Mucosa of descending colon (tissue), 3 donors: ENCODE measurements around the gene TEX36. TPM values are rescaled to one million over a fixed set of nuclear protein-coding genes. Genes with fewer than 3 reads are reported as not detected.
"Not testable (repeated sequence)": the region's sequence is repeated elsewhere in the genome, so short reads cannot be mapped to it uniquely, and the experiment has no call there.

Experiments used
- ATAC-seq: fragments of 200-7000 bp; cut with Tn5 transposase; one replicate; pipeline ENCODE4 v1.9.1; 2020; ENCODE audit warnings: mild to moderate bottlenecking, moderate library complexity
- DNase-seq, 3 donors: peaks; one replicate each; pipeline ENCODE4 v3.0.0-alpha.2; 2020
- H3K36me3 ChIP-seq: fragments of 200-600 bp; one replicate; pipeline ENCODE4 v1.8.0; 2021; ENCODE audit warnings: low read depth, mild to moderate bottlenecking
- H3K4me1 ChIP-seq: fragments of 200-600 bp; one replicate; pipeline ENCODE4 v1.8.0; 2021; ENCODE audit warnings: low read depth, mild to moderate bottlenecking
- H3K4me3 ChIP-seq: fragments of 200-600 bp; one replicate; pipeline ENCODE4 v1.8.0; 2021; ENCODE audit warnings: mild to moderate bottlenecking
- H3K9me3 ChIP-seq: fragments of 200-600 bp; one replicate; pipeline ENCODE4 v1.8.0; 2021; ENCODE audit warnings: mild to moderate bottlenecking
- CTCF ChIP-seq: fragments of 200-600 bp; IDR thresholded peaks from one replicate; pipeline ENCODE4 v1.8.0; 2022; ENCODE audit warnings: antibody characterized with exemption, mild to moderate bottlenecking
- intact Hi-C, 2 donors: fragments of 100-400 bp; cut with DNase I in 1 of 2; cut with micrococcal nuclease in 1 of 2; formaldehyde crosslinking; loops; one replicate each; pipeline versions ENCODE4 v1.11.0 to v1.11.1; 2022; cut with DNase I, micrococcal nuclease
- total RNA-seq, 3 donors: library from RNA; stranded (reverse); fragmentation: NEBNext Ultra II Directional in 2 of 3; extraction: Animal tissue kit (Norgen Biotek cat#: 25700) in 2 of 3; gene quantifications; one replicate each; pipeline versions ENCODE4 v1.2.1 to v1.2.4, GENCODE V29; 2021 to 2023
- donor health status: DM: no; HTN: no; CAD: no; lungs with moderate emphysema.
- donor health status: DM: no; HTN: no; CAD: no.
- donor health status: DM: no; HTN: yes; CAD: no.

TEX36 gene
- total RNA-seq, 3 donors from 2014 or later, result not detected

- ATAC-seq, result no peak
- intact Hi-C loops, result no loop called here
- DNase-seq, result no peak
- Histone ChIP-seq H3K4me1 (no peaks in the 10 kb centered on the region), H3K9me3 (peaks cover 2% of the 10 kb centered on the region), H3K36me3 (no peaks in the 10 kb centered on the region), H3K4me3 (no peak overlapping the region)
- TF ChIP-seq CTCF, result no peak
Measured at GRCh38 chr10:125672884-125673283, 10.1 kb downstream of the TEX36 start.

GRCh38 chr10:125662584-125662983, 20.4 kb downstream of the TEX36 start:
- H3K4me3 ChIP-seq, result no peak overlapping the region
- no peaks in the 10 kb centered on the region for H3K36me3 ChIP-seq
- no peak for DNase-seq
- H3K4me1 ChIP-seq, result no peaks in the 10 kb centered on the region
- intact Hi-C loops, result no loop called here
- ATAC-seq, result no peak
- TF ChIP-seq CTCF, result no peak
- H3K9me3 ChIP-seq, result no peaks in the 10 kb centered on the region

- H3K36me3 ChIP-seq, result no peaks in the 10 kb centered on the region
- H3K9me3 ChIP-seq, result no peaks in the 10 kb centered on the region
- DNase-seq (no peak), ATAC-seq (no peak)
- intact Hi-C loops, result no loop called here
- TF ChIP-seq CTCF, result no peak
- H3K4me3 ChIP-seq, result no peak overlapping the region
- H3K4me1 ChIP-seq, result no peaks in the 10 kb centered on the region
Measured at GRCh38 chr10:125661941-125662515, 20.9 kb downstream of the TEX36 start.

- intact Hi-C loops, result no loop called here
- Histone ChIP-seq H3K4me1 (no peaks in the 10 kb centered on the region), H3K4me3 (no peak overlapping the region), H3K9me3 (no peaks in the 10 kb centered on the region), H3K36me3 (no peaks in the 10 kb centered on the region)
- DNase-seq, result no peak
- no peak for ATAC-seq
- TF ChIP-seq CTCF, result no peak
Measured at GRCh38 chr10:125661431-125661940, 21.5 kb downstream of the TEX36 start.

- no peak for TF ChIP-seq CTCF
- no peak for ATAC-seq
- H3K4me3 ChIP-seq, result no peak overlapping the region
- intact Hi-C loops, result no loop called here
- no peak for DNase-seq
- H3K36me3 ChIP-seq, result no peaks in the 10 kb centered on the region
- no peaks in the 10 kb centered on the region for H3K9me3 ChIP-seq
- H3K4me1 ChIP-seq, result no peaks in the 10 kb centered on the region
Measured at GRCh38 chr10:125659071-125659470, 23.9 kb downstream of the TEX36 start.

- intact Hi-C loops, result no loop called here
Measured at GRCh38 chr10:125656523-125656922, 26.4 kb downstream of the TEX36 start.

GRCh38 chr10:125653113-125653512, 29.9 kb downstream of the TEX36 start:
- ATAC-seq, H3K9me3 ChIP-seq: not testable (repeated sequence)

More at GRCh38 chr10:125656523-125656922, 26.4 kb downstream of the TEX36 start:
- H3K9me3 ChIP-seq, result no peaks in the 10 kb centered on the region
- no peaks in the 10 kb centered on the region for H3K36me3 ChIP-seq
- TF ChIP-seq CTCF, result no peak
- H3K4me3 ChIP-seq, result no peak overlapping the region
- no peaks in the 10 kb centered on the region for H3K4me1 ChIP-seq
- DNase-seq (no peak), ATAC-seq (no peak)

More at GRCh38 chr10:125653113-125653512, 29.9 kb downstream of the TEX36 start:
- DNase-seq, H3K4me1 ChIP-seq, intact Hi-C loops, H3K36me3 ChIP-seq, H3K4me3 ChIP-seq: not testable (repeated sequence)
